HUES64 (cell line): ENCODE data around the gene KCNK7.

ENCODE experiments used
- H3K27ac ChIP-seq: 2 replicates; pipeline ENCODE4 v1.7.0; 2013; ENCODE audit warnings: low read depth, low read length, inconsistent platforms
- H3K27me3 ChIP-seq: 2 replicates; pipeline ENCODE4 v1.6.1; 2013; ENCODE audit warnings: mild to moderate bottlenecking, low read length; ENCODE audit not compliant: insufficient read depth
- H3K36me3 ChIP-seq: 2 replicates; pipeline ENCODE4 v1.6.1; 2013; ENCODE audit warnings: mild to moderate bottlenecking, low read length; ENCODE audit not compliant: insufficient read depth
- H3K4me1 ChIP-seq: 2 replicates; pipeline ENCODE4 v1.6.1; 2013; ENCODE audit warnings: mild to moderate bottlenecking, low read length, moderate library complexity; ENCODE audit not compliant: insufficient read depth
- H3K4me3 ChIP-seq: 2 replicates; pipeline ENCODE4 v1.5.1; 2013; ENCODE audit warnings: mild to moderate bottlenecking, low read length, moderate library complexity
- H3K9ac ChIP-seq: 2 replicates; pipeline ENCODE4 v1.6.1; 2013; ENCODE audit warnings: mild to moderate bottlenecking, low read depth, low read length
- H3K9me3 ChIP-seq: 2 replicates; pipeline ENCODE4 v1.6.1; 2013; ENCODE audit warnings: low read depth, low read length; ENCODE audit not compliant: insufficient read depth
- WGBS: fragments of 150-250, 120-280 bp; methylation state at CpG from one replicate; pipeline ENCODE4 v1.1.7; 2013; ENCODE audit warnings: missing lambda C conversion rate; 5-methylcytosine and 5-hydroxymethylcytosine counted together

The KCNK7 gene

GRCh38 chr11:65637032-65637557, 41.5 kb upstream of the KCNK7 start:
- 96% methylated on average over 3 of the region's 3 CpGs for WGBS
- peaks cover 44% of the 10 kb centered on the region for H3K36me3 ChIP-seq
- peak overlapping the region; percentile 73; the same call in 1 of the 2 replicates for H3K27ac ChIP-seq
- peak overlapping the region; percentile 76; the same call in 1 of the 2 replicates for H3K4me3 ChIP-seq
- peaks cover 14% of the 10 kb centered on the region for H3K4me1 ChIP-seq
- no peaks in the 10 kb centered on the region for H3K9me3 ChIP-seq
- peak overlapping the region; percentile 17; the same call in 1 of the 2 replicates for H3K9ac ChIP-seq
- H3K27me3 ChIP-seq = no peaks in the 10 kb centered on the region

GRCh38 chr11:65636108-65637031, 40.8 kb upstream of the KCNK7 start:
- peak overlapping the region; percentile 41; the same call in 1 of the 2 replicates for H3K27ac ChIP-seq
- no peaks in the 10 kb centered on the region for H3K9me3 ChIP-seq
- H3K4me3 ChIP-seq = no peak overlapping the region
- peaks cover 49% of the 10 kb centered on the region for H3K36me3 ChIP-seq
- H3K9ac ChIP-seq = no peak overlapping the region
- WGBS = 93% methylated on average over 28 of the region's 28 CpGs
- no peaks in the 10 kb centered on the region for H3K27me3 ChIP-seq
- H3K4me1 ChIP-seq = peaks cover 10% of the 10 kb centered on the region

- Histone ChIP-seq H3K36me3 (peaks cover 59% of the 10 kb centered on the region), H3K4me3 (no peak overlapping the region), H3K9me3 (no peaks in the 10 kb centered on the region), H3K27me3 (no peaks in the 10 kb centered on the region), H3K9ac (no peak overlapping the region), H3K4me1 (peaks cover 10% of the 10 kb centered on the region), H3K27ac (no peak overlapping the region)
- WGBS = 95% methylated on average over 46 of the region's 46 CpGs
Observed at GRCh38 chr11:65634905-65635731, 39.5 kb upstream of the KCNK7 start.

- H3K4me1 ChIP-seq = peaks cover 10% of the 10 kb centered on the region
- H3K36me3 ChIP-seq = peaks cover 66% of the 10 kb centered on the region
- no peak overlapping the region for H3K4me3 ChIP-seq
- H3K27me3 ChIP-seq = no peaks in the 10 kb centered on the region
- WGBS = 94% methylated on average over 11 of the region's 11 CpGs
- no peak overlapping the region for H3K27ac ChIP-seq
- H3K9me3 ChIP-seq = no peaks in the 10 kb centered on the region
- H3K9ac ChIP-seq = no peak overlapping the region
Observed at GRCh38 chr11:65634440-65634839, 38.8 kb upstream of the KCNK7 start.

- peaks cover 69% of the 10 kb centered on the region for H3K36me3 ChIP-seq
- WGBS = 97% methylated on average over 14 of the region's 14 CpGs
Observed at GRCh38 chr11:65634109-65634436, 38.5 kb upstream of the KCNK7 start.

GRCh38 chr11:65633390-65634108, 37.9 kb upstream of the KCNK7 start:
- H3K4me3 ChIP-seq = no peak overlapping the region
- 95% methylated on average over 20 of the region's 20 CpGs for WGBS
- H3K9ac ChIP-seq = no peak overlapping the region
- no peak overlapping the region for H3K27ac ChIP-seq
- no peaks in the 10 kb centered on the region for H3K27me3 ChIP-seq
- H3K9me3 ChIP-seq = no peaks in the 10 kb centered on the region
- peaks cover 75% of the 10 kb centered on the region for H3K36me3 ChIP-seq
- H3K4me1 ChIP-seq = peaks cover 5% of the 10 kb centered on the region

More at GRCh38 chr11:65634109-65634436, 38.5 kb upstream of the KCNK7 start:
- no peak overlapping the region for H3K9ac ChIP-seq
- no peak overlapping the region for H3K27ac ChIP-seq
- H3K4me3 ChIP-seq = no peak overlapping the region
- peaks cover 10% of the 10 kb centered on the region for H3K4me1 ChIP-seq
- no peaks in the 10 kb centered on the region for H3K9me3 ChIP-seq
- H3K27me3 ChIP-seq = no peaks in the 10 kb centered on the region

GRCh38 chr11:65630215-65630614, 34.6 kb upstream of the KCNK7 start:
- Histone ChIP-seq H3K9me3 (no peaks in the 10 kb centered on the region), H3K36me3 (peaks cover 85% of the 10 kb centered on the region), H3K4me1 (no peaks in the 10 kb centered on the region), H3K27ac (no peak overlapping the region), H3K9ac (no peak overlapping the region), H3K27me3 (no peaks in the 10 kb centered on the region), H3K4me3 (no peak overlapping the region)
- 96% methylated on average over 11 of the region's 11 CpGs for WGBS

- 95% methylated on average over 14 of the region's 14 CpGs for WGBS
- Histone ChIP-seq H3K4me3 (no peak overlapping the region), H3K27me3 (no peaks in the 10 kb centered on the region), H3K4me1 (no peaks in the 10 kb centered on the region), H3K27ac (no peak overlapping the region), H3K36me3 (peaks cover 84% of the 10 kb centered on the region), H3K9ac (no peak overlapping the region), H3K9me3 (no peaks in the 10 kb centered on the region)
Observed at GRCh38 chr11:65629579-65629978, 34.0 kb upstream of the KCNK7 start.

- no peak overlapping the region for H3K27ac ChIP-seq
- WGBS = 97% methylated on average over 13 of the region's 13 CpGs
- H3K36me3 ChIP-seq = peaks cover 86% of the 10 kb centered on the region
- H3K4me3 ChIP-seq = no peak overlapping the region
- H3K9ac ChIP-seq = no peak overlapping the region
- H3K9me3 ChIP-seq = no peaks in the 10 kb centered on the region
- H3K27me3 ChIP-seq = no peaks in the 10 kb centered on the region
- no peaks in the 10 kb centered on the region for H3K4me1 ChIP-seq
Observed at GRCh38 chr11:65627202-65627601, 31.6 kb upstream of the KCNK7 start.

GRCh38 chr11:65625628-65626342, 30.2 kb upstream of the KCNK7 start:
- Histone ChIP-seq H3K9ac (no peak overlapping the region), H3K9me3 (no peaks in the 10 kb centered on the region), H3K27ac (no peak overlapping the region), H3K4me3 (no peak overlapping the region), H3K36me3 (peaks cover 88% of the 10 kb centered on the region), H3K27me3 (no peaks in the 10 kb centered on the region), H3K4me1 (no peaks in the 10 kb centered on the region)
- WGBS = 85% methylated on average over 30 of the region's 30 CpGs
